Neural cell (in vitro differentiated cells): ENCODE results near the gene MEGF11. TPM values are rescaled to one million over a fixed set of nuclear protein-coding genes. Genes with fewer than 3 reads are reported as not detected.

ENCODE experiments used
- H2AFZ ChIP-seq: fragments of 200-600, 300-800 bp; sonication (generic), shearing (Covaris generic); 2 replicates; pipeline ENCODE4 v1.6.0; 2014; ENCODE audit warnings: low read depth, mild to moderate bottlenecking, antibody characterized with exemption, low read length, moderate library complexity
- H3F3A ChIP-seq: fragments of 200-600 bp; shearing (Covaris generic); 2 replicates; pipeline ENCODE4 v1.6.1; 2016; ENCODE audit warnings: mild to moderate bottlenecking, moderate library complexity, mixed read lengths, antibody characterized with exemption, low read length; ENCODE audit not compliant: insufficient read depth, poor library complexity, severe bottlenecking
- H3K27ac ChIP-seq: fragments of 200-600, 300-800 bp; sonication (generic), shearing (Covaris generic); 2 replicates; pipeline ENCODE4 v1.5.1; 2014; ENCODE audit warnings: mild to moderate bottlenecking, low read length, moderate library complexity
- H3K27me3 ChIP-seq: fragments of 300-800, 200-600 bp; sonication (generic), shearing (Covaris generic); 2 replicates; pipeline ENCODE4 v1.6.0; 2014; ENCODE audit warnings: mild to moderate bottlenecking, low read depth, low read length, moderate library complexity; ENCODE audit not compliant: insufficient read depth
- H3K36me3 ChIP-seq: fragments of 300-800, 200-600 bp; sonication (generic), shearing (Covaris generic); 2 replicates; pipeline ENCODE4 v1.5.1; 2014; ENCODE audit warnings: mild to moderate bottlenecking, antibody characterized with exemption, low read length, moderate library complexity; ENCODE audit not compliant: insufficient read depth
- H3K4me2 ChIP-seq: fragments of 300-800, 200-600 bp; sonication (generic), shearing (Covaris generic); 2 replicates; pipeline ENCODE4 v1.6.0; 2014; ENCODE audit warnings: mild to moderate bottlenecking, low read length
- H3K4me3 ChIP-seq: fragments of 300-800, 200-600 bp; sonication (generic), shearing (Covaris generic); 2 replicates; pipeline ENCODE4 v1.5.1; 2014; ENCODE audit warnings: mild to moderate bottlenecking, low read length, moderate library complexity
- H3K79me2 ChIP-seq: fragments of 200-600 bp; shearing (Covaris generic); replicated peaks from 2 replicates; pipeline ENCODE4 v1.6.0; 2014; ENCODE audit warnings: mild to moderate bottlenecking, low read length, moderate library complexity; ENCODE audit not compliant: insufficient read depth
- H3K9ac ChIP-seq: fragments of 300-800, 200-600 bp; sonication (generic), shearing (Covaris generic); 2 replicates; pipeline ENCODE4 v1.6.1; 2016; ENCODE audit warnings: mild to moderate bottlenecking, low read length, mixed read lengths
- H3K9me2 ChIP-seq: fragments of 200-600 bp; shearing (Covaris generic); 2 replicates; pipeline ENCODE4 v1.6.1; 2016; ENCODE audit warnings: mild to moderate bottlenecking, low read length, mixed read lengths; ENCODE audit not compliant: insufficient read depth
- H3K9me3 ChIP-seq: fragments of 200-600, 300-800 bp; sonication (generic), shearing (Covaris generic); 2 replicates; pipeline ENCODE4 v1.6.1; 2016; ENCODE audit warnings: mild to moderate bottlenecking, mixed run types, low read length, moderate library complexity, mixed read lengths
- H4K20me1 ChIP-seq: fragments of 200-600 bp; shearing (Covaris generic); 2 replicates; pipeline ENCODE4 v1.6.1; 2016; ENCODE audit warnings: mild to moderate bottlenecking, mixed run types; ENCODE audit not compliant: insufficient read depth
- CTCF ChIP-seq: fragments of 450-650 bp; IDR thresholded peaks from 2 replicates; pipeline ENCODE4 v1.5.1; 2014; ENCODE audit warnings: antibody characterized with exemption, mild to moderate bottlenecking, moderate library complexity; ENCODE audit not compliant: poor library complexity, severe bottlenecking
- EP300 ChIP-seq: fragments of 450-650 bp; conservative IDR thresholded peaks from 2 replicates; pipeline ENCODE4 v1.6.1; 2014; ENCODE audit warnings: antibody characterized with exemption, mild to moderate bottlenecking, moderate library complexity; ENCODE audit not compliant: poor library complexity, severe bottlenecking
- EZH2 ChIP-seq: fragments of 200-600, 300-800 bp; shearing (Covaris generic), sonication (generic); IDR thresholded peaks from 2 replicates; pipeline ENCODE4 v1.6.1; 2014; ENCODE audit warnings: antibody characterized with exemption, low read length, borderline replicate concordance, mild to moderate bottlenecking; ENCODE audit not compliant: insufficient read depth, poor library complexity, severe bottlenecking
- MXI1 ChIP-seq: fragments of 450-650 bp; conservative IDR thresholded peaks from 2 replicates; pipeline ENCODE4 v1.6.1; 2014; ENCODE audit warnings: antibody characterized with exemption, mild to moderate bottlenecking; ENCODE audit not compliant: poor library complexity, severe bottlenecking
- POLR2AphosphoS5 ChIP-seq: IDR thresholded peaks from 2 replicates; pipeline ENCODE4 v1.6.1; 2012
- RAD21 ChIP-seq: fragments of 450-650 bp; conservative IDR thresholded peaks from 2 replicates; pipeline ENCODE4 v1.6.1; 2014; ENCODE audit warnings: antibody characterized with exemption, mild to moderate bottlenecking, moderate library complexity
- REST ChIP-seq: IDR thresholded peaks from 2 replicates; pipeline ENCODE4 v1.6.1; 2012; ENCODE audit warnings: borderline replicate concordance
- SMC3 ChIP-seq: fragments of 450-650 bp; conservative IDR thresholded peaks from 2 replicates; pipeline ENCODE4 v1.6.1; 2014; ENCODE audit warnings: antibody characterized with exemption, mild to moderate bottlenecking, moderate library complexity; ENCODE audit not compliant: poor library complexity
- TAF1 ChIP-seq: IDR thresholded peaks from 2 replicates; pipeline ENCODE4 v1.6.1; 2012; ENCODE audit warnings: low read depth
- polyA plus RNA-seq: library from polyadenylated mRNA; depleted of rRNA; stranded (reverse); fragments of >200 nt; gene quantifications from 2 replicates; pipeline ENCODE4 v1.2.3, GENCODE V29; 2014

Gene MEGF11
- polyA plus RNA-seq, 1 donor from 2014 or later = 0.64 TPM

GRCh38 chr15:66063147-66063546 lies 190.4 kb downstream of the MEGF11 start:
- no peaks in the 10 kb centered on the region for H3K36me3 ChIP-seq
- H3F3A ChIP-seq = no peaks in the 10 kb centered on the region
- no peak overlapping the region for H3K9ac ChIP-seq
- H3K27me3 ChIP-seq = no peaks in the 10 kb centered on the region
- H3K4me3 ChIP-seq = no peak overlapping the region
- H2AFZ ChIP-seq = no peak overlapping the region
- no peaks in the 10 kb centered on the region for H4K20me1 ChIP-seq
- H3K4me2 ChIP-seq = no peak overlapping the region
- no peaks in the 10 kb centered on the region for H3K9me2 ChIP-seq
- no peak for TF ChIP-seq TAF1
- no peak for TF ChIP-seq POLR2AphosphoS5
- no peak for TF ChIP-seq REST
- H3K27ac ChIP-seq = no peak overlapping the region
- no peaks in the 10 kb centered on the region for H3K79me2 ChIP-seq
- no peaks in the 10 kb centered on the region for H3K9me3 ChIP-seq

- H3K9ac ChIP-seq = no peak overlapping the region
- no peaks in the 10 kb centered on the region for H3F3A ChIP-seq
- H3K36me3 ChIP-seq = no peaks in the 10 kb centered on the region
- no peak overlapping the region for H2AFZ ChIP-seq
- no peak overlapping the region for H3K4me2 ChIP-seq
- H3K4me3 ChIP-seq = no peak overlapping the region
- H3K27me3 ChIP-seq = no peaks in the 10 kb centered on the region
- no peak overlapping the region for H3K27ac ChIP-seq
- H4K20me1 ChIP-seq = no peaks in the 10 kb centered on the region
- no peaks in the 10 kb centered on the region for H3K9me2 ChIP-seq
- no peaks in the 10 kb centered on the region for H3K79me2 ChIP-seq
- H3K9me3 ChIP-seq = no peaks in the 10 kb centered on the region
- TF ChIP-seq CTCF (no peak), EZH2 (no peak), RAD21 (no peak), EP300 (no peak), POLR2AphosphoS5 (no peak), TAF1 (no peak), SMC3 (no peak), MXI1 (no peak), REST (no peak)
Observed at GRCh38 chr15:66057089-66057488, 196.5 kb downstream of the MEGF11 start.
